Endothelial cell of umbilical vein (primary cell): ENCODE data around the gene UPK3A. TPM values are rescaled to one million over a fixed set of nuclear protein-coding genes. Genes with fewer than 3 reads are reported as not detected.

Source experiments
- BruUV-seq: library from RNA; stranded (reverse); fragments of 400-500 nt; replicated peaks from 2 replicates; lab custom pipeline; 2021; lab: Mats Ljungman, UMichigan
- CTCF ChIA-PET: fragments of 300-600, 350-600 bp; sonication (Branson Sonifier 250); formaldehyde crosslinking; loops from one replicate; lab custom pipeline; 2021; ENCODE audit warnings: antibody characterized with exemption, inconsistent platforms; lab: Charles Lee
- POLR2A ChIA-PET: fragments of 300-600, 350-600 bp; sonication (Branson Sonifier 250); formaldehyde crosslinking; loops from one replicate; lab custom pipeline; 2021; ENCODE audit warnings: antibody characterized with exemption, inconsistent platforms; lab: Charles Lee
- DNase-seq: peaks from one replicate; pipeline ENCODE4 v3.0.0-alpha.2; 2011; ENCODE audit warnings: low read depth, low spot score
- FAIRE-seq: peaks from 2 replicates; lab custom pipeline; 2011; peaks lifted over from hg19 to GRCh38; lab: Jason Lieb, UNC
- H2AFZ ChIP-seq: 2 replicates; pipeline ENCODE4 v1.6.0; 2012; ENCODE audit warnings: low read depth, low read length, control low read depth, inconsistent platforms
- H3K27ac ChIP-seq: 2 replicates; pipeline ENCODE4 v1.5.1; 2011; ENCODE audit warnings: low read depth, mild to moderate bottlenecking, control low read depth, low read length, moderate library complexity; ENCODE audit not compliant: insufficient read depth
- H3K27me3 ChIP-seq, 2 experiments: 2 replicates each; pipeline versions ENCODE4 v1.6.0 to v1.6.1; 2011; ENCODE audit warnings: low read length in 2 of 2, mixed read lengths in 1 of 2; ENCODE audit not compliant: control insufficient read depth in 2 of 2, insufficient read depth in 2 of 2
- H3K36me3 ChIP-seq, 2 experiments: 2 replicates in 1 of 2; 3 replicates in 1 of 2; pipeline ENCODE4 v1.5.1; 2011; ENCODE audit warnings: low read length in 2 of 2, mild to moderate bottlenecking in 1 of 2, moderate library complexity in 1 of 2; ENCODE audit not compliant: control insufficient read depth in 2 of 2, insufficient read depth in 2 of 2; ENCODE audit errors: extremely low read depth in 1 of 2
- H3K4me1 ChIP-seq: 3 replicates; pipeline ENCODE4 v1.5.1; 2011; ENCODE audit warnings: mild to moderate bottlenecking, low read length; ENCODE audit not compliant: control insufficient read depth, insufficient read depth; ENCODE audit errors: extremely low read depth
- H3K4me2 ChIP-seq: 2 replicates; pipeline ENCODE4 v1.6.1; 2011; ENCODE audit warnings: low read length, control low read depth, mixed read lengths; ENCODE audit not compliant: insufficient read depth
- H3K4me3 ChIP-seq, 3 experiments: fragments of 200-600 bp in 1 of 3; sonication (generic), shearing (Covaris generic) in 1 of 3; replicated peaks in 1 of 3; 2 replicates each; pipeline ENCODE4 v1.5.1; 2011 to 2016; ENCODE audit warnings: control low read depth in 3 of 3, low read length in 3 of 3, mild to moderate bottlenecking in 2 of 3, inconsistent platforms in 1 of 3, low read depth in 1 of 3, moderate library complexity in 1 of 3; ENCODE audit not compliant: insufficient read depth in 1 of 3
- H3K79me2 ChIP-seq: 2 replicates; pipeline ENCODE4 v1.6.0; 2012; ENCODE audit warnings: low read length, inconsistent platforms; ENCODE audit not compliant: control insufficient read depth, insufficient read depth
- H3K9ac ChIP-seq: replicated peaks from 2 replicates; pipeline ENCODE3; 2011; ENCODE audit warnings: low read length, control low read depth; ENCODE audit not compliant: insufficient read depth; ENCODE audit errors: extremely low read depth
- H3K9me1 ChIP-seq: replicated peaks from 3 replicates; pipeline ENCODE4 v1.6.0; 2011; ENCODE audit warnings: mild to moderate bottlenecking, low read length; ENCODE audit not compliant: control insufficient read depth, insufficient read depth; ENCODE audit errors: extremely low read depth
- H3K9me3 ChIP-seq: replicated peaks from 2 replicates; pipeline ENCODE4 v1.5.1; 2012; ENCODE audit warnings: low read length, inconsistent platforms; ENCODE audit not compliant: control insufficient read depth, insufficient read depth
- H4K20me1 ChIP-seq: replicated peaks from 2 replicates; pipeline ENCODE3; 2011; ENCODE audit warnings: mild to moderate bottlenecking, low read length; ENCODE audit not compliant: control insufficient read depth, insufficient read depth; ENCODE audit errors: extremely low read depth
- CTCF ChIP-seq, 2 donors: IDR thresholded peaks; 1 replicate in 1 of 2; 2 replicates in 1 of 2; pipeline ENCODE4 v1.5.1; 2011; ENCODE audit warnings: low read length in 2 of 2, mild to moderate bottlenecking in 2 of 2, moderate library complexity in 2 of 2, control low read depth in 1 of 2, inconsistent platforms in 1 of 2, low read depth in 1 of 2; ENCODE audit not compliant: insufficient read depth in 1 of 2; ENCODE audit errors: extremely low read depth in 1 of 2
- EZH2 ChIP-seq: IDR thresholded peaks from 2 replicates; pipeline ENCODE4 v1.6.1; 2012; ENCODE audit warnings: borderline replicate concordance, low read depth, mild to moderate bottlenecking, moderate library complexity, low read length, inconsistent platforms; ENCODE audit not compliant: severe bottlenecking
- FOS ChIP-seq: IDR thresholded peaks from 2 replicates; pipeline ENCODE4 v1.6.1; 2011; ENCODE audit warnings: mild to moderate bottlenecking, low read length, moderate library complexity, borderline replicate concordance; ENCODE audit not compliant: insufficient read depth
- GATA2 ChIP-seq: IDR thresholded peaks from 2 replicates; pipeline ENCODE4 v1.7.0; 2011; ENCODE audit warnings: low read depth, mild to moderate bottlenecking, moderate library complexity, mixed read lengths, low read length; ENCODE audit not compliant: insufficient read length, insufficient read depth
- JUN ChIP-seq: IDR thresholded peaks from 2 replicates; pipeline ENCODE4 v1.6.1; 2011; ENCODE audit warnings: borderline replicate concordance, low read depth; ENCODE audit not compliant: insufficient read length, insufficient read depth
- MAX ChIP-seq: IDR thresholded peaks from 2 replicates; pipeline ENCODE4 v1.6.1; 2011; ENCODE audit not compliant: insufficient read depth, insufficient read length
- MYC ChIP-seq: IDR thresholded peaks from one replicate; pipeline ENCODE4 v1.6.1; 2011; ENCODE audit warnings: mild to moderate bottlenecking, low read depth, low read length
- POLR2A ChIP-seq: IDR thresholded peaks from 2 replicates; pipeline ENCODE4 v1.6.1; 2012; ENCODE audit warnings: low read depth, mild to moderate bottlenecking, control low read depth, low read length
- POLR2AphosphoS5 ChIP-seq: IDR thresholded peaks from 2 replicates; pipeline ENCODE4 v1.6.1; 2012; ENCODE audit warnings: low read depth, mild to moderate bottlenecking, control low read depth, low read length, moderate library complexity; ENCODE audit not compliant: insufficient read depth
- dilution Hi-C: fragments of 300-500 bp; cut with MboI; formaldehyde crosslinking; loops from one replicate; pipeline ENCODE4 v1.15.0; 2019; ENCODE audit warnings: low sequenced_read_pairs; ENCODE audit not compliant: extremely low pct_ligation_motif_present
- intact Hi-C: fragments of 100-400 bp; cut with micrococcal nuclease; formaldehyde crosslinking; loops from one replicate; pipeline ENCODE4 v1.10.0; 2022
- polyA plus RNA-seq, 4 experiments: library from polyadenylated mRNA; depleted of rRNA in 3 of 4; stranded (reverse) in 3 of 4; unstranded in 1 of 4; fragments of >200 nt; gene quantifications; 2 replicates each; pipeline versions ENCODE4 v1.2.1 to v1.2.3, GENCODE V29; 2011 to 2012; ENCODE audit warnings: missing spikeins in 1 of 4
- total RNA-seq: library from RNA; stranded (reverse); gene quantifications from 2 replicates; pipeline ENCODE4 v1.2.3, GENCODE V29; 2021

UPK3A gene
- total and polyA plus RNA-seq, 2 donors (not counting 3 experiments of a cell fraction or from before 2014, with no cell fraction given), result not detected

- Histone ChIP-seq H3K27me3 (peaks cover 10 to 23% of the 10 kb centered on the region in 2 experiments), H3K9me3 (no peaks in the 10 kb centered on the region), H3K4me2 (no peak overlapping the region), H2AFZ (no peak overlapping the region), H3K79me2 (no peaks in the 10 kb centered on the region), H3K36me3 (no peaks in the 10 kb centered on the region), H3K4me3 (no peak overlapping the region), H3K9me1 (no peaks in the 10 kb centered on the region), H3K27ac (no peak overlapping the region), H3K4me1 (peaks cover 13% of the 10 kb centered on the region), H3K9ac (no peak overlapping the region), H4K20me1 (no peaks in the 10 kb centered on the region)
- ChIA-PET POLR2A (interaction anchor here (0.6 kb wide), 1 partner anchor 509 kb away, joined by 4 read pairs; no protein-coding TSS in a partner anchor), CTCF (no interaction called here)
- dilution Hi-C loops, result no loop called here
- no TSS peak for BruUV-seq
- TF ChIP-seq POLR2AphosphoS5 (no peak), GATA2 (no peak), MAX (no peak), EZH2 (no peak), JUN (no peak), CTCF (IDR thresholded peaks at IDR 0.05; ENCODE audit: extremely low read depth in 1 of 2, insufficient read depth in 1 of 2, low read depth in 1 of 2, low read length in 2 of 2) (no peak), MYC (no peak), FOS (no peak), POLR2A (no peak)
- DNase-seq (no peak), FAIRE-seq (no peak)
- intact Hi-C loops, result no loop called here
Measured at GRCh38 chr22:45281010-45281409, 3.7 kb upstream of the UPK3A start.
